HG02852 (cell line): ENCODE data around the gene PTPRN2.

Experiments
- ATAC-seq: cut with Tn5 transposase; IDR thresholded peaks from one replicate; pipeline ENCODE4 v1.9.1; 2021; ENCODE audit warnings: mild to moderate bottlenecking, moderate library complexity; ENCODE audit not compliant: unreplicated experiment

PTPRN2 gene

GRCh38 chr7:157690058-157690832, 897.4 kb downstream of the PTPRN2 start:
- no peak for ATAC-seq

GRCh38 chr7:157689269-157690057, 898.2 kb downstream of the PTPRN2 start:
- ATAC-seq = no peak

GRCh38 chr7:157688533-157689268, 898.9 kb downstream of the PTPRN2 start:
- ATAC-seq = no peak

- ATAC-seq = no peak
Measured at GRCh38 chr7:157687845-157688532, 899.6 kb downstream of the PTPRN2 start.

- no peak for ATAC-seq
Measured at GRCh38 chr7:157687158-157687557, 900.5 kb downstream of the PTPRN2 start.

GRCh38 chr7:157686285-157686894, 901.2 kb downstream of the PTPRN2 start:
- ATAC-seq = no peak

GRCh38 chr7:157685430-157686284, 902.0 kb downstream of the PTPRN2 start:
- ATAC-seq = no peak

- no peak for ATAC-seq
Measured at GRCh38 chr7:157684909-157685429, 902.7 kb downstream of the PTPRN2 start.

GRCh38 chr7:157684157-157684908, 903.3 kb downstream of the PTPRN2 start:
- ATAC-seq = no peak

- ATAC-seq = no peak
Measured at GRCh38 chr7:157683747-157684156, 903.9 kb downstream of the PTPRN2 start.

- no peak for ATAC-seq
Measured at GRCh38 chr7:157682946-157683746, 904.5 kb downstream of the PTPRN2 start.

GRCh38 chr7:157682064-157682945, 905.3 kb downstream of the PTPRN2 start:
- no peak for ATAC-seq

- no peak for ATAC-seq
Measured at GRCh38 chr7:157679607-157680006, 908.0 kb downstream of the PTPRN2 start.

- no peak for ATAC-seq
Measured at GRCh38 chr7:157678501-157678900, 909.1 kb downstream of the PTPRN2 start.

GRCh38 chr7:157676456-157677255, 911.0 kb downstream of the PTPRN2 start:
- no peak for ATAC-seq

GRCh38 chr7:157676001-157676400, 911.6 kb downstream of the PTPRN2 start:
- no peak for ATAC-seq
